GM12872 (cell line): Measurements from ENCODE around the gene SPSB3.

Experiments
- TF ChIP-seq, protein P1 (sequence below): IDR thresholded peaks from 3 replicates; pipeline ENCODE4 v1.5.1; 2011; ENCODE audit warnings: low read depth, mild to moderate bottlenecking, low read length, moderate library complexity; ENCODE audit not compliant: insufficient read depth

Gene SPSB3

DNA sequence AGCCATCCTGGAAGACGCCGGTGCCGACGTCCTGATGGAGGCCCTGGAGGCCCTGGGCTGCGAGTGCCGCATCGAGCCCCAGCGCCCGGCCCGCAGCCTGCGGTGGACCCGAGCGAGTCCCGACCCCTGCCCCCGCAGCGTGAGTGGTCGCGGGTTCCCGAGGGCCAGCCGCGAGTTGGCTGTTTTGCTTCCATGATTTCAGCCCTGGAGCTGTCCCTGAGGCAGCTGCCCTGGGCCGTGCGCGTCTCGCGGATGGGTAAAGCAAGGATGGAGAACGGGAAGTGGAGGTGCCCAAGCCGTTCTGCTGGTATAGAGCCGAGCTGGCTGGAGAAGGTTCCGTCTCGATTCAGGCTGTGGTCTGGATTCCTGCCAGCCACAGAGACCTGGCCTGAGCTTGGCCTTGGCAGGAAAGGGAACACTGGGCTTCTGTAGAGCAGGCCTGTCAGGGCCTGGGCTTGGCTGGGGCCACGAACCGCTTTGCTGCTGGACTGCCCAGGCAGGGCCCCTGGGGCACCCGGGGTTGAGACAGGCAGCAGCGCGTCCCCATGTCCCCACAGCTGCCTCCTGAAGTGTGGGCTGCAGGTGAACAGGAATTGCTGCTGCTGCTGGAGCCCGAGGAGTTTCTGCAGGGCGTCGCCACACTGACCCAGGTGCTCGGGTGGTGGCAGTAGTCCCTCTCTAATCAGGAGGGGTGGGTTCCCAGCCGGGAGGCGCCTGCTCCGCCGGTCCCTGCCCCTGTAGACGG lies 8.5 kb downstream of the SPSB3 start:
- TF ChIP-seq, protein P1, sequence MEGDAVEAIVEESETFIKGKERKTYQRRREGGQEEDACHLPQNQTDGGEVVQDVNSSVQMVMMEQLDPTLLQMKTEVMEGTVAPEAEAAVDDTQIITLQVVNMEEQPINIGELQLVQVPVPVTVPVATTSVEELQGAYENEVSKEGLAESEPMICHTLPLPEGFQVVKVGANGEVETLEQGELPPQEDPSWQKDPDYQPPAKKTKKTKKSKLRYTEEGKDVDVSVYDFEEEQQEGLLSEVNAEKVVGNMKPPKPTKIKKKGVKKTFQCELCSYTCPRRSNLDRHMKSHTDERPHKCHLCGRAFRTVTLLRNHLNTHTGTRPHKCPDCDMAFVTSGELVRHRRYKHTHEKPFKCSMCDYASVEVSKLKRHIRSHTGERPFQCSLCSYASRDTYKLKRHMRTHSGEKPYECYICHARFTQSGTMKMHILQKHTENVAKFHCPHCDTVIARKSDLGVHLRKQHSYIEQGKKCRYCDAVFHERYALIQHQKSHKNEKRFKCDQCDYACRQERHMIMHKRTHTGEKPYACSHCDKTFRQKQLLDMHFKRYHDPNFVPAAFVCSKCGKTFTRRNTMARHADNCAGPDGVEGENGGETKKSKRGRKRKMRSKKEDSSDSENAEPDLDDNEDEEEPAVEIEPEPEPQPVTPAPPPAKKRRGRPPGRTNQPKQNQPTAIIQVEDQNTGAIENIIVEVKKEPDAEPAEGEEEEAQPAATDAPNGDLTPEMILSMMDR = no peak

DNA sequence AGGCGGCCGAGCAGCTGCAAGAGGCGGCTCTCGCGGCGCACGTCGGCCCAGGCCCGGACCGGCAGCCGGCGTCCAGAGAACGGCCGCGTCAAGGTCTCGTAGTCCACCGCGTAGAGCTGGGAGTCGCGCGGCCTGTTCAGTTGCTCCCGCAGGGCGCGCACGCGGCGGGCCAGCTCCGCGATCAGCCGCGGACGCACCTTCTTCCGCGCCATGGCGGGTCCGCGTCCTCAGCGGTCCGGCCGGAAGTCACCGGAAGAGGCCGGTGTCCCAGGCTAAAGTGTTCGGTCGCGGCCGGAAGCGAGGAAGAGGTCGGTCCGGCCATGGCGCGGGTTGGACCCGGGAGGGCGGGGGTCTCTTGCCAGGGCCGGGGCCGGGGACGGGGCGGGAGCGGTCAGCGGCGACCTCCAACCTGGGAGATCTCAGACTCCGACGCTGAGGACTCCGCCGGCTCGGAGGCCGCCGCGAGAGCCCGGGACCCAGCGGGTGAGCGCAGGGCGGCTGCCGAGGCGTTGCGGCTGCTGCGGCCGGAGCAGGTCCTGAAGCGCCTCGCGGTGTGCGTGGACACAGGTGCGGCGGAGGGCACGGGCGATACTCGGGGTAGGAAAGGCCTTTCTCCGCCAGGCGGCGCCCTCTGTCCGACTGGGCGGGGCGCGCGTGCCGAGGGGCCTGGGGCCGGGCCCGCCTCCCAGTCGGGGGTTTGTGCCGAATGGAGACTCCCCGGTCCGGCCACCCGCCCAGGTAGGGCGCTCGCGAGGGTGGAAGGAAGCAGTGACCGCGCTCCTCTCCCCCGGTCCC lies 9.3 kb downstream of the SPSB3 start, which contains the start of gene MRPS34:
TSS of gene MRPS34 (minus strand) at position 227 of the 795 bp plus-strand sequence. CDS start at position 212, 15 bp downstream.
- TF ChIP-seq, protein P1 = peak; percentile 82

DNA sequence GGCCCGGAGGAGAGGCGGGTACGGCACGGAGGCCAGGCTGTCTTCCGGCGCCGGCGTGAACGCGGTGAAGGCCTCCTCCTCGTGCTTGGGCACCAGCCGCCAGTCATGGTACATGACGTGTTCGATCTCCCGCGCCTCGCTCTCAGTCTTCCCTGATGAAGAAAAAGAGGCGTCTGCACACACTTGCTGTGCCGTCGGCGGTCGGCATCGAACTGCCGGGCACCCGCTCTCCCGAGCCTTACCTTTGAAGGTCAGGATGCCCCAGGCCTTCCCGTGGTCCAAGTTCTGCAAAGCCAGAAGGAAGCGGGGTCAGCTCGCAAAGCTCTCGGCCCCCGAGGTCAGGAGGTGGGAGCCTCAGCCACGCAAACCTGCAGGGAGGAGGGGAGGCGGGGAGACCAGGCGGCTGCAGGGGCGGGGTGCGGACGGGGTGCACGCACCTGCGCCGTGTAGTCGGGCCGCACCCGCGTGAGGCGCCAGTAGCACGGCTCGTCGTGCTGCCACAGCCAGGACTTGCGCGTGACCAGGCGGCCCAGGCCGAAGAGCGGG lies 9.9 kb downstream of the SPSB3 start, which contains the start of gene EME2:
TSS of gene EME2 (plus strand) at position 449 of the 546 bp plus-strand sequence. CDS start 418 bp downstream, outside the sequence.
- TF ChIP-seq, protein P1 = no peak

DNA sequence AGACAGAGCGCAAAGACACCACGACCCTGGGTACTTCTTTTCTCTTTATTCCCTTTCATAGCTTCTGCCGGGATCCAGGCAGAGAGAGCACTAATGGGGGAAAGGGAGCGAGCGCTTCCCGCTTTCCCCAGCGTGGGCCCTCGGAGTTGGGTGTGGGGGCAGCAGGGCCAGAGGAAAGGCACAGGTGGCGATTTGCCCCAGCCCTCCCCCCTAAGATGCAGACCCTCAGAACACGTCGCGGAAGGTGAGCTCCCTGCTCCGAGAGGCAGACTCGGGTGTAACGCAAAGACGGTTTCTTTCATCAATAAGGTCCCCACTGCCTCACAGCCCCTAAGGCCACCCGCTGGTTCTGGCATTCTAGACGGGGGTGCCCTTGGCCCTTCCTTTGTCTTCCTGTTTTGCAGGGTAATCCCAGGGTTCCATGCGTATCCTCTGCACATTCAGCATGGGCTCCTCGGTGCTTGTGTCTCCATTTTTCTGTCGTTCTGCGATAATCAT lies 10.5 kb downstream of the SPSB3 start:
- TF ChIP-seq, protein P1 = no peak

DNA sequence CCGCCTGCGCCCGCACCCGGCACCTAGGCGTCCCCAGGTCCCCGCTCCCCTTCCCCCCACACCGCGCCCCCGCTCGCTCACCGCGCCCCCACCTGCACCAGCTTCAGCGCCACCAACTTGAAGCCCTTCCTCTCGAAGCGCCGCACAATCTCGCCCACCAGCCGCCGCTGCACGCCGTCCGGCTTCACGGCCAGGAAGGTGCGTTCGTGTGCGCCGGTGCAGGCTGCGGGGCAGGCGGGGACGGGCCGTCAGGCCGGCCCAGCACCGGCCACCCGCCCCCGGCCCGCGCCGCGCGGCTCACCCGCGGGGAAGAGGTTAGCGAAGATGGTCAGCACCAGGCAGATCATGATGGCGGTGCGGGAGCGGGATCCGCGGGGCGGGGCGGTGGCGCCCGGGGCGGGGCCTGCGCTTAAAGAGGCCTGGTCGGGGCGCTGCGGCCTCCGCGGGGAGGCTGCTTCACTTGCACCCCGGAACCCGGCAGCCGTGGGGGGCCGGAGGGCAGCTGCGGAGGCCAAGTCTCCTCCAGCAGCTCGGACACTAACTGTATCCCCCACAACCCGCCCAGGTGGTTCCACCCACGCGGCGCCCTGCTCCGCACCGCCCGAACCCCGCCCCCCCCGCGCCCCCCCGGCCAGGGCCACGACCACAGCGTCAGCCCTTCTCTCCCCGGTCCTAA lies 11.0 kb downstream of the SPSB3 start, which contains the start of gene NME3:
TSS of gene NME3 (minus strand) at position 356 of the 676 bp plus-strand sequence. CDS start at position 347, 9 bp downstream.
- TF ChIP-seq, protein P1 = no peak

DNA sequence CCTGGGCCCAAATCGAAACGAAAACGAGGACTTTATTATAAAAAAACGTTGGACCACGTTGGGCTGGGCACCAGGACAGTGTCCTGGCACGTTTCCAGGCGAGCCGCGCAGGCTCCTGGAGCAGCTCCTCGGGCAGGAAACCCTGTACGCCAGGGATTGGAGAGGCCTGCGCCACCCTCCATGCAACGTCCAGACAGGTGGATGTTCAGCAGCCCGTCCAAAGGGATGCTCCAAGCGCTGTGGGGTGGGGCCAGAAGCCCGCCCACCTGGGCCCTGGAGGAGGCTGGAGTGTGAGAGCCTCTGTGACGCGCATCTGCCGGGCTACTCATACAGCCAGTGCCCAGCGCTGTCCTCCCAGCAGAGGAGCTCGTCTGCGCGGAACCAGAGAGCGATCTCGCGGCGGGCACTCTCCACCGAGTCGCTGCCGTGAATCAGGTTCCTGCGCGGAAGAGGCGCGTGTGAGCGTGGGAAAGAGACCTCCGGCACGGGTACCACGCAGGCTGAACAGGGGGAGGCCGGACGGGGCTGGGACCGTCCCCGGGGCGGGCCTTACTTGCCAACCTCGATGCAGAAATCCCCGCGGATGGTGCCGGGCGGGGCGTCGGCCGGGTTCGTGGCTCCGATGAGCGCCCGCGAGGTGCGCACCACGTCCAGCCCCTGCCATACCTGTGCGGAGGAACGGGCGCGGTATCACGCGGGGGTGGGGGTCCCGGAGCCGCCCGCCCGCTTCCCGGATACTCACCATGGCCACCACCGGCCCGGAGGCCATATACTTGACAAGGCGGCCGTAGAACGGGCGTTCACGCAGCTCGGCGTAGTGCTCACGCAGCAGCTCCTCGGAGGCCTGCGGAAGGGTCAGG lies 11.8 kb downstream of the SPSB3 start:
- TF ChIP-seq, protein P1 = no peak
